Activated T-cell treated with anti-CD3 and anti-CD28 coated beads, Interleukin-2, amount 50 U/mL, for 48 hours (primary cell): ENCODE measurements around the gene CAPN7.

ENCODE experiments used
- DNase-seq, 2 experiments: peaks; one replicate each; pipeline ENCODE4 v3.0.0-alpha.2; 2020

Gene CAPN7

DNA sequence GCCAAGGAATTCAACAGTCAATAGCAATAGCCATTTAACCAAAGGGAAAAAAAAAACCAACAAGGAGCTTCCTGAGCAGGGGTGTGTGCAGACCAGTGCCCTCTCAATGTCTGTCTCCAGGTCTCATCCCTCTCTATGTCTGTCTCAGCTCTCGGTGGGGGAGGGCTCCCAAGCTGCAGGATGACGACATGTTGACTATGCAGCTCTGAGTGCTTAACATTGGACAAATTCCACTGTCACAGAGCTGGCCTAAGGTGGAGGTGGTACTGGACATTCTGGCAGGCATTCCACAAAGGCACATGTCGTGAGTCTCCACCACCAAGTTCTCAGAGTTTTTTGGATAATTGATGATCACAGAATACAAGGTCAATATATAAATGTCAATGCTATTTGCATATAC lies 2.0 kb upstream of the CAPN7 start:
- DNase-seq = no peak

DNA sequence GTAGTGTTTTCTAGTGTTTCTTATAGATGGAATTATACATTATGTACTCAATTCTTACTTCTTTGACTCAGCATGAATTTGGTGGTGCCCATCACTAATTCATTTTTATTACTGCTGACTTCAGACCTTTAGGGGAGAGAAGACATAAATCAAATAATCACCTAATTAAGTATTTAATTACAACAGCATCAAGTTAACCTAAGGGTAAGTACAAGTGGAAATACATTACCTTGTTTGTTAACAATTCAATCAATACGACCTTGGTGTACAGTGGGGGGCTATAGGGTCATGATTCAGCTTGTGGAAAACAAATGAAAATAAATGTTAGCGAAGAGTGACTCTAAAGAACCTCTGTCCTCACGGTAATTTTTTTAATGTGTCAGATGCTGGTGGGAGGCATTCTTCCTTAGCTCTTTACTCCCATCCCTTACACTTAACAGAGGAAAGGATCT lies 538 bp upstream of the CAPN7 start:
- no peak for DNase-seq

DNA sequence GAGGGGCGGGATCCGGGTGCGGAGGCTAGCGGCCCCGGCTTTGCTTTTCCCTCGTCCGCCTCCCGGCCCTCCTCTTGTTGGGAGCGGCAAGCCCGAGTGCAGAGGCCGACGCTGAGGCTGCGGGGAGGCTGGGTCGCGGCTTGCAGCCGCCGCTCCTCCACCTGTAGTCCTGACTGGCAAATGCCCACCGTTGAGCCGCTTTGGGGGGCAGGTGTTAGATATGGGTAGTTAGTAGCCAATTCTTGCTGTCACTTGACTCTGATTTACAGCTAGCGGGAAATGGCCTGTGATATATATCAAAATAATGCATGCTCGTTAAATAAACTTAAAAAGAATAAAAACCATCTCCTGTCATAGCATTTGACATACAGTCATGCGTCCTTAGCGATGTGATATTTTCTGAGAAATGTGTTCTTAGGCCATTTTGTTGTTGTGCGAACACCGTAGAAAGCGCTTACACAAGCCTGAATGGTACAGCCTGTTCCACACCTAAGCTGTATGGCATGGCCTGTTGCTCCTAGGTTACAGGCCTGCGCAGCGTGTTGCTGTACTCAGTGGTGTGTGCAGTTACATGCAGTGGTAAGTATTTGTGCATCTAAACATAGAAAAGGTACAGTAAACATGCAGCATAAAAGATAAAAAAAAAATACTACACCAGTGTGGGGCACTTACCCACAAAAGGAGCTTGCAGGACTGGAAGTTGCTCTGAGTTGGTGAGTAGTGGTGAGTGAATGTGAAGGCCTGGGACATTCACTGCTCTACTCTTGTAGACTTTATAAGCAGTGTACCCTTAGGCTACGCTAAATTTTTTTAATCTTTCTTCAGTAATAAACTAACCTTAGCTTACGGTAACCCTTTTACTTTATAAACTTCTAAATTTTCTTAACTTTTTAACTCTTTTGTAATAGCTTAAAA lies 873 bp downstream of the CAPN7 start:
- DNase-seq = peak; percentile 45 to 52

DNA sequence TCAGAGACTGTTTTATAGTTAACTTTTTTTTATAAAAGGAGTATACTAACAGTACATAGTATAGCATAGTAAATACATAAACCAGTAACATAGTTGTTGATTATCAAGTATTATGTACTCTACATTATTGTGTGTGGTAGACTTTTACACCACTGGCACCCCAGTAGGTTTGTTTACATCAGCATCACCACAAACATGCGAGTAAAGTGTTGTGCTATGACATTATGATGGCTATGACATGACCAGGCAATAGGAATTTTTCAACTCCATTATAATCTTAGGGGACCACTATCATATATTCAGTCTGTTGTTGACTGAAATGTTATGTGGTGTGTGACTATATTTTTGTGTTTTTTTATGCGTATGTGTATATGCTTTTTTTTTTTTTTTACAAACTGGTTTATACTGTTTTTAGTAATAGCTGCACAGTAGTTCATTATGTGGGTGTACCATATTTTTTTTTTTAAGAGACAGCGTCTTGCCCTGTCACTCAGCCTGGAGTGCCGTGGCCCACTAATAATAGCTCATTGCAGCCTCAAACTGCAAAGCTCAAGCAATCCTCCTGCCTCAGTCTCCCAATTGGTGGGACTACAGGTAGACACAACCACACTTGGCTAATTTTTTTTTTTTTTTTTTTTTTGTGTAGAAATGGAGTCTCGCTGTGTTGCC lies 1.9 kb downstream of the CAPN7 start:
- no peak for DNase-seq

DNA sequence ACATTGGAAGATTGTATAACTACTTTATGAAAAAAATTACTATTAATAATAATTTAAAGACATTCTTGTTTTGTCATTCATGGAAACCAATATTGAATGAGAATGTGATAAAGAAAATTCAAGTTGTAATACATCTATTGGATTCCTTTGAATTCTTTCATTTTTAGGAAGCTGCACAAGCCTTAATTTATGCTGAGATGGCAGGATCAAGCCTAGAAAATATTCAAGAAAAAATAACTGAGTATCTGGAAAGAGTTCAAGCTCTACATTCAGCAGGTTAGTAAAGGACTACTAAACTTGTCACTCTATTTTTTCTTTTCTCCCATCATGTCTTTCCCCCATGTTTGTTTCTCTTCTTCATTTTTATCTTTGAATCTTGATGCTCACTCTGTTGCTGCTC lies 5.9 kb downstream of the CAPN7 start:
- no peak for DNase-seq

DNA sequence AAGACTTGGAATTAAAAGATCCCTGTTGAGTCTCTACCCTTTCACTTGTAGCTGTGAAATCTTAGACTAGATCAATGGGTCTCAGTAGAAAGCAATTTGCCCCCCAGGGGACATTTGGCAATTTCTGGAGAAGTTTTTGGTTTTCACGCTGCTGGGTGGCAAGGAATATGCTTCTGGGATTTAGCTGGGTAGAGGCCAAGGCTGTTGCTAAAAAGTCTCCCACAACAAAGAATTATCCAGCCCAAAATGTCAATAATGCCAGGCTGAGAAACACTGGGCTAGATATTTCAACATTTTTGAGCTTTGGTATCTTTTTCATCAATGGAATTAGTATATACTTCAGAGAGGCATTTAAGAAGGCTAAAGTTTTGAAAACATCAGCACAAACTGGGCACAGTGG lies 8.7 kb downstream of the CAPN7 start:
- no peak for DNase-seq

DNA sequence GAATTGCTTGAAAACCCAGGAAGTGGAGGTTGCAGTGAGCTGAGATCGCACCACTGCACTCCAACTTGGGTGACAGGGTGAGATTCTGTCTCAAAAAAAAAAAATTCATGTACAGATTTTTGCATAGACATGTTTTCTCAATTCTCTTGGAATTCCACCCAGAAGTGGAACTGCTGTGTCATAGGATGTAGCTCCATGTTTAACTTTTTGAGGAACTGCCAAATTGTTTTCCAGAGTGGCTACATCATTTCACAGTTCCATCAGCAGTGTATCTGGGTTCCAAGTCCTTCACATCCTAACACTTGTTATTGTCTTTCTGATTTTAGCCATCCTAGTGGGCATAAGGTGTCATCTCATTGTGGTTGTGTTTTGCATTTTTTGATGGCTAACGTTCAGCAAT lies 9.9 kb downstream of the CAPN7 start:
- DNase-seq = no peak

DNA sequence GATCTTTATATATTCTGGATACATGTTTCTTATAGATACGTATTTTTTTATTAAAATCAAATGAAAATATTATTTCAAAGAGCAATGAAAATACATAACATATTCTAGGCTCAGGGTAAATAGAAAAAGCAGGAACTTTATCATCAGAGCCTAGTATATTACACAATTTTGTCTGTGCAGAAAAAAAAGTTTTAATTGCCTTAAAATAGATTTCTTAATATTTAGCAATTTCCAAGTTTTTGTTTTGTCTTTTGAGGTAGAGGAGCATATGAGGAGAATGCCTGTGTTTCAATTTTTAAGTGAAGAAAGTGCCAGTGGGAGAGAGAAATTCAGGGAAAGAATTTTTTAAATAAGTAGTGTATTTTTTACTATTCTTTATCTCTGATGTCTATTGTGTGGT lies 10.5 kb downstream of the CAPN7 start:
- no peak for DNase-seq

DNA sequence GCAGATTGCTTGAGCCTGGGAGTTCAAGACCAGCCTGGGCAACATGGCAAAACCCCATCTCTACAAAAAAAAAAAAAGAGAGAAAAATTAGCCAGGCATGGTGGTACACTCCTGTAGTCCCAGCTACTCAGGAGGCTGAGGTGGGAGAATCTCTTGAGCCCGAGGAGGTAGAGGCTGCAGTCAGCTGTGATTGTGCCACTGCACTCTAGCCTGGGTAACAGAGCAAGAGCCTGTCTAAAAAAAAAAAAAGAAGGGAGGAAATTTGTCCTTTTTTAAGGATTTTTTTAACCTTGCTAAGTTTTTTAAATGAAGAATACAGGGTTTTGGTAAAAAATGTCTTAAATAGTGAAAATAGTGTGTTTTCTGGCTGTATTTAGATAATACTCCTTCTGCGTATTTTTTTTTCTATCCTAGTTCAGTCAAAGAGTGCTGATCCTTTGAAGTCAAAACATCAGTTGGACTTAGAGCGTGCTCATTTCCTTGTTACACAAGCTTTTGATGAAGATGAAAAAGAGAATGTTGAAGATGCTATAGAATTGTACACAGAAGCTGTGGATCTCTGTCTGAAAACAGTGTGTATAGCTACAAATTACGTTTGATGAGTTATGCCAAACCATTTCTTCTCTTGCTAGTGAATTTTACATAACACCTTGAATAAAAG lies 11.1 kb downstream of the CAPN7 start:
- no peak for DNase-seq

DNA sequence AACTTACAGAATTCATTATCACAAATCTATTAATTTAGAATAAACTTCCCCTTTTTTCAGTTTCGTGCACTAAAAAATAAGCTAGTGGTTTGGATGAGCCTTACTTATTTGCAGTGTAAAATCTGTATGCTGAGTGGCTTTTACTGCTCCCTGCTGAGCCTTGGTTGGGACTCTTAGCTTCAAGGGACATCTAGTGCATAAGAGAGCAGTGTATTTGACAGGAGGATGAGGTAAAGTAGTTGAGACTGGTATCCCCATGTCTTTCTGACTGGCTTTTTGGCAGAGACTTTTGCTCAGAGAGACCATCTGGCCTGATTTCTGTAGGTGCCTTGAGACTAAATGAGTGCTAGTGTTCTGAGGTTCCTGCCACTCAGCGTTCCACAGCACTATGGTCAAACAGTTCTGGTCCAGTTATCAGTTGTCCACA lies 11.8 kb downstream of the CAPN7 start:
- no peak for DNase-seq

DNA sequence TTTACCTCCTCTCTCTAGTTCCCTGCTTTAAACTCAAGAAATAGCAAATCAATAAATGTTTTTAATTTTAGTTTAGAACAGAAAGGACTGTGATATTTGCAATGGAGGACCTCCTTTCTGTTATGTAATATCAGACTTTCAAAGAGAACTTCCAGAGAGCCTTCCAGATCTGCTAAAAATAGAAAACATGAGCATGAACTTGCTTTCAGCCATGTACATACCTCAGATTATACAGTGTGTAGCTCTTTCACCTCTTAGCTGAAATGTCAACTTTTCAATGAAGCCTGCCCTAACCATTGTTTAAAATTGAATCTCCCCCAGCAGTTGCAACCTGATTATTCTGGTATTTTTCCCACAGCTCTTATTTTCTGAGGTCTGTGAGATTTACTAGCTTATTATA lies 12.6 kb downstream of the CAPN7 start:
- no peak for DNase-seq

DNA sequence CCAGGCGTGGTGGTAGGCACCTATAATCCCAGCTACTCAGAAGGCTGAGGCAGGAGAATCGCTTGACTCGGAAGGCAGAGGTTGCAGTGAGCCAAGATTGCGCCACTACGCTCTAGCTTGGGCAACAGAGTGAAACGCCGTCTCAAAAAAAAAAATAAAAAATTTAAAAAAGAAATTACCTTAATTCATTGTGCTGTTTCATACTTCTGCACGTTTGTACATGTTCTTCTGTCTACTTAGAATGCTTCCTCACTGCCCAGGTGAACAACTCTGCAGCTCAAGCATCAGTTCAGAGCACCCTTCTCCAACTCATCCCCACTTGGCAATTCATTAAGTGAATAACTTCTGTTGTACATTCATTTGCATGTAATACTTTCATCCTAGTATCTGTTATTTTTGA lies 14.0 kb downstream of the CAPN7 start:
- DNase-seq = no peak

DNA sequence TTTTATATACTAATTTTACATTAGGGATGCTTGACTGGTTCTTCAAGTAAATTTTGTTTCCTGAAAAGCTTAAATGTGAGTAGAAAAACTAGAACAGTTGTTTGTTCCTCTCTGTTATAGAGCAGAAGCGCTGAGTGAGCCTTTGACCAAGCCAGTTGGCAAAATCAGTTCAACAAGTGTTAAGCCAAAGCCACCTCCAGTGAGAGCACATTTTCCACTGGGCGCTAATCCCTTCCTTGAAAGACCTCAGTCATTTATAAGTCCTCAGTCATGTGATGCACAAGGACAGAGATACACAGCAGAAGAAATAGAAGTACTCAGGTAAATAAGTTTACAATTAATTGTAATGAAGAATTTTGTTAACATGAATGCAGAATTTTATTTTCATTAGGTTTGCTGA lies 14.6 kb downstream of the CAPN7 start:
- DNase-seq = no peak

DNA sequence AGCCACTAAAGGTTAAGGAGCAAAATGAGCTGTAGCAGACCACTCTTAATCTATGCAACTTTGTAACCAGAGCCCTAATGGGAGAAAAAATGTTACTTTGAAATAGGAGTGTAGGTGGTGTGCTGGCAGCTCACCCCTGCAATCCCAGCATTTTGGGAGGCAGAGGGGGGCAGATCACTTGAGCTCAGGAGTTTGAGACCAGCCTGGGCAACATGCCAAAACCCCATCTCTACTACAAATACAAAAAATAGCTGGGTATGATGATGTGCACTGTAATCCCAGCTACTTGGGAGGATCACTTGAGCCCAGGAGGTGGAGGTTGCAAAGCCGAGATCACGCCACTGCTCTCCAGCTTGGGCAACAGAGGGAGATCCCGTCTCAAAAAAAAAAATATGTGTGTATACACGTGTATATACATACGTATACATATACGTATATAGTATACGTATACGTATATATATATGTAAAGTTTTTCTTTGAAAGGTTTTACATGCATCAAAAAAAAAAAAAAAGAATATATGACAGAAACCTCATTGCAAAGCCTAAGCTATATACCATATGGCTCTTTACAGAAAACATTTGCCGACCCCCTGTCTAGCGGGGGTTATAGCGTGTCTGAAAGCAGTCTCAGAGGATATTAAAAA lies 15.7 kb downstream of the CAPN7 start:
- DNase-seq = no peak

DNA sequence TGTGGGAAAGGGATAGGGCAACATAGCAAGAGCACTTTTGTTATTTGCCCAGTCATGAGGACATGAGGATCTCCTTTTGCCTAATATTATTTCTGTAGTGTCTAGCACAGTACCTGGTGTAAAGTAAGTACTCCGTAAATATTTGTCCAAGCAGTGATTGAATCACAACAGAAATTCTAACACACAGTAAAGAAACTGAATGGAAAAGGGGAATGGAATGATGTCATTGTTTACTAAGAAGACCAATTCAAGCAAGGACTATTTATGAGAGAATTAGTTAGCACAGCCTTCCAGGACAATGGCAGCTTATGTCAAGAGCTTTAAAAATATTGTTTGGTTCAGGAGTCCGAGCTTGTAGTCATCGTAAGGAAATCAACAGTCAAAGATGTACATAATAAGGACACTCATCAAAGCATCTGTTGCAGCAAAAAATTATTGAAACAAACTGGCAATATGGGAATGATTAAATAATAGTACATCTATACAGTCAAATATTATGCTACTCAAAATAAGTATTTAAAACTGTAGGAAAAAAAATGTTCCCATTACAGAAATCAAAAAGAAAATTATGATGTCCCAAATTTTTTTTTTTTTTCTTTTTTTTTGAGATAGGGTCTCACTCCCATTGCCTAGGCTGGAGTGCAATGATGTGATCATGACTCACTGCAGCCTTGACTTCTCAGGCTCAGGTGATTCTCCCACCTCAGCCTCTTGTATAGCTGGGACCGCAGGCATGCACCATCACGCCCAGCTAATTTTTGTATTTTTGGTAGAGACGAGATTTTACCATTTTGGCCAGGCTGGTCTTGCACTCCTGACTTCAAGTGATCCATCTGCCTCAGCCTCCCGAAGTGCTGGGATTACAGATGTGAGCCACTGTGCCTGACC lies 17.9 kb downstream of the CAPN7 start:
- no peak for DNase-seq

DNA sequence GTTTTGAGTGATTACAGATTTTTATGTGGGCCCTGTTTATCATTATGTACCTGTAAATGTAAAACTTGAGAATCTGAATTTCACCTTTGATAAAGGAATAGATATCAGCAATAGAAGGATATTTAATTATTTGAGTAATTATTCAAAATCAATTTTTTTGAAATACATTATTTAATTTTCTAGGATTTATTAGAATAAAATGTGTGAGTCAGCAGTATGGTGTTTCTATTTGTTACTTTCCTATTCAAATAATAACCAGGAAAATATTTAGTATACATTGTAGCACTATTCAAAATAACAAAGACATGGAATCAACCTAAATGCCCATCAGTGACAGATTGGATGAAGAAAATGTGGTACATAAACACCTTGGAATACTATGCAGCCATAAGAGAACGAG lies 22.1 kb downstream of the CAPN7 start:
- no peak for DNase-seq

DNA sequence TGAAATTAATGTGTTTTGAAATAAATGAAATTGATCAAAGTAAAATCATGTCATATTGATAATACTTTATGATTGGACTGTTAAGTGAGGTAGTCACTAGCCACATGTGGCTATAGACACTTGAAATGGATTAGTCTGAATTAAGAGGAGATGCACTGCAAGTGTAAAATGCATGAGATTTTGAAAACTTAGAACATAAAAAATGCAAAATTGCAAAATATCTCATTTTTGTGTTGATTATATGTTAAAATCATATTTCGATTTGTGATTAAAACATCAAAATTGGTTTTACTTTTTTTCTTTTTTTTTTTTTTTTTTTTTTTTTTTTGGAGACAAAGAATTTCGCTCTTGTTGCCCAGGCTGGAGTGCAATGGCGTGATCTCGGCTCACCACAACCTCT lies 23.2 kb downstream of the CAPN7 start:
- DNase-seq = no peak

DNA sequence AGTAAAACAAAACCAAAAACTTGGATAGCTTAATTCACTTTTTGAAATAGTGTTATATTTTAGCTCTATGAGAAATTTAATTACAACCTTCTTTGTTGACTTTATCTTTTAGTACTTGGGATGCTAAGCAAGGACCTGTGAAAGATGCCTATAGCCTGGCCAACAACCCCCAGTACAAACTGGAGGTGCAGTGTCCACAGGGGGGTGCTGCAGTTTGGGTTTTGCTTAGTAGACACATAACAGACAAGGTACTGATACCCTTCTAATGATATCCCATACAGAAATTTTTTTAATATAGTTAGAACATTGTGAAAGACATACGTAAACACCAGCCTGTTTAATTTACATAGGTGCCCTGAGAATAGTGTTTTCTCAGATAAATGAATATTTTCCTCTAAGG lies 35.3 kb downstream of the CAPN7 start:
- DNase-seq = peak; percentile 49 to 55

DNA sequence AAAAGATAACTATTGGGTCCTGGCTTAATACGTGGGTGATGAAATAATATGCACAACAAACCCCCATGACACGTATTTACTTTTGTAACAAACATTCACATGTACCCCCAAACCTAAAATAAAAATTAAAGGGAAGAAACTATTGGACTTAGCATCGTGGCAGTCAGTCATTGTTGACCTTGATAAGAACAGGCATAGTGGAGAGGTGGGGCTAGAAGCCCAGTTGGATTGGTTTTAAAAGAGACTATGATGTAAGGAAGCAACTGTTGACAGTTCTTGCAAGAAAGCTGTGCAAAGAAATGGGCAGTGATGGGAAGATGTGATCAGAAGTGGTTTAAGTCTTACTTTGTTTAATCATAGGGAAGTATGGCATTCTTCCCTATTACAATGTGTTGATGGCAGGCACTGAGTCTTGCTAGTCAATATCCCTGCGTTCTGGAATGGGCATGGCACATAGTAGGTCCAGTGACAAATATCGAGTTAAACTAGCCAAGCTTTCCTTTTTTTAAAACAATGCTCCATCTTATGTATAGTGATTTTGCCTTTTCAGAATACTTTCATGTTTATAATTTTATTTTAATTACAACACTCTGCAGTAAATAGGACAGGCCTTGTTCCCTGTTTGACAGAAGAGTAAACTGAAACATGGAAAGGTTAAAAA lies 37.9 kb downstream of the CAPN7 start:
- DNase-seq = no peak

DNA sequence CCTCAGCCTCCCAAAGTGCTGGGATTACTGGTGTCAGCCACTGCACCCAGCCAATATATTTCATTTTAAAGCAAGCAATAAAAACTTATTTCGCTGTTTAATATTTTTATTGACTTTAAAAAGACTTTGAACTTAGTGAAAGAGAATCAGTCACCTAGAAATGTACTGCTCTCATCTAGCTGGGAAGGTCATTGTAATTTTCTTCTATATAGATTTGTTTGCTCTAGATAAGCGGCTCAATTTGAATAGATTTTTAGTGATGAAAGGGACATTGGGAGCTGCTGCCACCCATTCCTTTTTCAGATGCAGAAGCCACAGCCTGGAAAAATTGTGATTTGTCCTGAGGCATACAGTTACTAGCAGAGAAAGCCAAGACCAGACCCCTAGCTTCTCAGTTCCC lies 40.1 kb downstream of the CAPN7 start:
- DNase-seq = no peak

DNA sequence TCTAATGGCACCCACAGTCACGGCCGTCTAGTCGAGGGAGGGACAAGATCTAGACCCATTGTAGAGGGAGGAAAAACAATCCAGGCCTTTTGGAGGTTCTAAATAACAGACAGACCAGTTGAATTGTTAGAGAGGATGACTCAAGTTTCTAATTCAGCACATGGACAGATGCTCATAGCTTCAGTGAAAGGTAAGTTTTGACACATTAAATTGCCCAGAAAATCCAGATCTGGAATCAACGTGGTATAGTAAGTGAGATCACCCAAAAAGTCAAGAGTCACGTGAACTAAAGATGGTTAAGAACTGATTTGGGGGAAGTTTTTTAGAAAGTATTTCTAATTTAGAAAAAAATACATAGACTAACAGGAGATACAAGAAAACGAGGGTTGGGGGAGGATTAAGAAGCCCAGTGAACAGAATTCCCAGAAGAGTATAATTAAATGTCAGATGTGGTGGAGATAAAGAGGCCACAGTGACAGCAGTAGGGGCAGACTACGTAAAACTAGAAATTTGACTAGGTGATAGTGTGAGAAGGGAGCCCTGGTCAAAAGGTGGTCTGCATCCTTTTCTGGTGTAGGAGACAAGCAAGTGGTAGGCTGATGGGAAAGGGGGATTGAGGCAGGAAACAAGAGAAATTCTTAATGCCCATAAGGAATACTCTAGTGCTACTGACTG lies 47.1 kb downstream of the CAPN7 start:
- DNase-seq = no peak
